SK-N-SH (cell line): Measurements from ENCODE around the gene VAV1.

ENCODE experiments used
- CHD2 ChIP-seq: fragments of 150-350 bp; IDR thresholded peaks from 2 replicates; pipeline ENCODE4 v1.6.1; 2018; ENCODE audit warnings: low read length; ENCODE audit not compliant: partially characterized antibody
- EZH2phosphoT487 ChIP-seq: fragments of 200-600 bp; sonication (generic); IDR thresholded peaks from 2 replicates; pipeline ENCODE4 v1.6.1; 2017; ENCODE audit warnings: low read depth, mixed run types, mild to moderate bottlenecking, antibody characterized with exemption, moderate library complexity, borderline replicate concordance
- FOXJ3 ChIP-seq: sonication (generic); formaldehyde crosslinking; IDR thresholded peaks from 2 replicates; pipeline ENCODE4 v1.5.1; 2020; ENCODE audit warnings: mild to moderate bottlenecking, missing genetic modification reagents
- FOXM1 ChIP-seq: IDR thresholded peaks from 2 replicates; pipeline ENCODE4 v1.4.0; 2012; ENCODE audit warnings: low read depth, mild to moderate bottlenecking
- JUND ChIP-seq: IDR thresholded peaks from 2 replicates; pipeline ENCODE4 v1.4.0; 2012
- NFIC ChIP-seq: IDR thresholded peaks from 2 replicates; pipeline ENCODE4 v1.4.0; 2012; ENCODE audit warnings: borderline replicate concordance
- POLR2AphosphoS5 ChIP-seq: IDR thresholded peaks from 2 replicates; pipeline ENCODE4 v1.6.1; 2012; ENCODE audit warnings: low read depth, low read length
- RCOR1 ChIP-seq: fragments of 150-350 bp; IDR thresholded peaks from 2 replicates; pipeline ENCODE4 v1.6.1; 2017; ENCODE audit warnings: antibody characterized with exemption, low read length
- RFX5 ChIP-seq: IDR thresholded peaks from 2 replicates; pipeline ENCODE4 v1.6.1; 2012; ENCODE audit warnings: mild to moderate bottlenecking, improper control_type of control experiment, low read length
- SIN3A ChIP-seq: IDR thresholded peaks from 2 replicates; pipeline ENCODE4 v1.6.1; 2012; ENCODE audit warnings: low read depth, mild to moderate bottlenecking, low read length, moderate library complexity, borderline replicate concordance
- TAF1 ChIP-seq: IDR thresholded peaks from 2 replicates; pipeline ENCODE4 v1.6.1; 2012; ENCODE audit warnings: low read depth, mild to moderate bottlenecking, low read length, moderate library complexity, borderline replicate concordance
- TEAD4 ChIP-seq: IDR thresholded peaks from 2 replicates; pipeline ENCODE4 v1.4.0; 2012; ENCODE audit warnings: mild to moderate bottlenecking, borderline replicate concordance; ENCODE audit not compliant: insufficient read depth
- TF ChIP-seq, protein P1 (sequence below): fragments of 200-600 bp; sonication (generic); IDR thresholded peaks from 2 replicates; pipeline ENCODE4 v1.6.1; 2017; ENCODE audit warnings: antibody characterized with exemption, mild to moderate bottlenecking, moderate library complexity
- TF ChIP-seq, protein P2 (sequence below): fragments of 150-350 bp; IDR thresholded peaks from 2 replicates; pipeline ENCODE4 v1.6.1; 2017; ENCODE audit warnings: antibody characterized with exemption, low read length, low read depth, borderline replicate concordance

DNA sequence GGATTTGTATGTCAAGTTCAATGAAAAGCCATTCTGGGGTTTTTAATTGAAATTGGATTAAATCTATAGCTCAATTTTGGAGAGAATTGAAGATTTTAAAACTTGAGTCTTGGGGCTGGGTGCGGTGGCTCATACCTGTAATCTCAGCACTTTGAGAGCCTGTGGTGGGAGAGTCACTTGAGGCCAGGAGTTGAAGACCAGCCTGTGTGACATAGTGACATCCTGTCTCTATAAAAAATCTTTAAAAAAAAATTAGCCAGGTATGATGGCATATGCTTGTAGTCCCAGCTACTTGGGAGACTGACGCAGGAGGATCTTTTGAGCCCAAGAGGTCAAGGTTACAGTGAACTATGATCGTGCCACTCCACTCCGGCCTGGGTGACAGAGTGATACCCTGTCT, 41.2 kb downstream of the VAV1 start:
- TF ChIP-seq TAF1: no peak
- TF ChIP-seq, protein P1, sequence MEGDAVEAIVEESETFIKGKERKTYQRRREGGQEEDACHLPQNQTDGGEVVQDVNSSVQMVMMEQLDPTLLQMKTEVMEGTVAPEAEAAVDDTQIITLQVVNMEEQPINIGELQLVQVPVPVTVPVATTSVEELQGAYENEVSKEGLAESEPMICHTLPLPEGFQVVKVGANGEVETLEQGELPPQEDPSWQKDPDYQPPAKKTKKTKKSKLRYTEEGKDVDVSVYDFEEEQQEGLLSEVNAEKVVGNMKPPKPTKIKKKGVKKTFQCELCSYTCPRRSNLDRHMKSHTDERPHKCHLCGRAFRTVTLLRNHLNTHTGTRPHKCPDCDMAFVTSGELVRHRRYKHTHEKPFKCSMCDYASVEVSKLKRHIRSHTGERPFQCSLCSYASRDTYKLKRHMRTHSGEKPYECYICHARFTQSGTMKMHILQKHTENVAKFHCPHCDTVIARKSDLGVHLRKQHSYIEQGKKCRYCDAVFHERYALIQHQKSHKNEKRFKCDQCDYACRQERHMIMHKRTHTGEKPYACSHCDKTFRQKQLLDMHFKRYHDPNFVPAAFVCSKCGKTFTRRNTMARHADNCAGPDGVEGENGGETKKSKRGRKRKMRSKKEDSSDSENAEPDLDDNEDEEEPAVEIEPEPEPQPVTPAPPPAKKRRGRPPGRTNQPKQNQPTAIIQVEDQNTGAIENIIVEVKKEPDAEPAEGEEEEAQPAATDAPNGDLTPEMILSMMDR: no peak
- no peak for TF ChIP-seq FOXM1
- no peak for TF ChIP-seq FOXJ3
- TF ChIP-seq, protein P2, sequence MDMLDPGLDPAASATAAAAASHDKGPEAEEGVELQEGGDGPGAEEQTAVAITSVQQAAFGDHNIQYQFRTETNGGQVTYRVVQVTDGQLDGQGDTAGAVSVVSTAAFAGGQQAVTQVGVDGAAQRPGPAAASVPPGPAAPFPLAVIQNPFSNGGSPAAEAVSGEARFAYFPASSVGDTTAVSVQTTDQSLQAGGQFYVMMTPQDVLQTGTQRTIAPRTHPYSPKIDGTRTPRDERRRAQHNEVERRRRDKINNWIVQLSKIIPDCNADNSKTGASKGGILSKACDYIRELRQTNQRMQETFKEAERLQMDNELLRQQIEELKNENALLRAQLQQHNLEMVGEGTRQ: no peak
- TF ChIP-seq JUND: no peak
- no peak for TF ChIP-seq RFX5
- no peak for TF ChIP-seq TEAD4
- TF ChIP-seq NFIC: no peak
- TF ChIP-seq SIN3A: no peak
- TF ChIP-seq POLR2AphosphoS5: no peak
- no peak for TF ChIP-seq RCOR1
- no peak for TF ChIP-seq CHD2
- no peak for TF ChIP-seq EZH2phosphoT487
